CD4-positive, alpha-beta T cell (primary cell): Measurements from ENCODE around the gene EEF1AKMT4. TPM values are rescaled to one million over a fixed set of nuclear protein-coding genes. Genes with fewer than 3 reads are reported as not detected.
A peak's percentile ranks its signal among the peaks of the same experiment; 100 is the strongest.

Experiments
- ATAC-seq: fragments of 200-7000 bp; cut with Tn5 transposase; one replicate; pipeline ENCODE4 v1.10.0; 2022; ENCODE audit warnings: mild to moderate bottlenecking; ENCODE audit not compliant: poor library complexity
- CTCF ChIA-PET: fragments of 350-600 bp; sonication (Branson Sonifier 250); formaldehyde crosslinking; loops from one replicate; lab custom pipeline; 2021; ENCODE audit warnings: antibody characterized with exemption, inconsistent platforms; lab: Charles Lee
- POLR2A ChIA-PET: fragments of 350-600 bp; sonication (Branson Sonifier 250); formaldehyde crosslinking; loops from one replicate; lab custom pipeline; 2021; ENCODE audit warnings: antibody characterized with exemption, inconsistent platforms; lab: Charles Lee
- DNase-seq, 14 experiments: peaks; one replicate each; pipeline ENCODE4 v3.0.0-alpha.2; 2013 to 2020; ENCODE audit warnings: mixed read lengths in 2 of 14
- H3K27ac ChIP-seq, 2 donors: one replicate each; pipeline versions ENCODE4 v1.5.1 to v1.7.0; 2013; ENCODE audit warnings: low read length in 2 of 2, low read depth in 1 of 2, mild to moderate bottlenecking in 1 of 2
- H3K27me3 ChIP-seq, 2 experiments: 1 replicate in 1 of 2; 2 replicates in 1 of 2; pipeline versions ENCODE4 v1.6.1 to v1.7.0; 2013; ENCODE audit warnings: low read length in 2 of 2, control low read depth in 1 of 2, mild to moderate bottlenecking in 1 of 2, moderate library complexity in 1 of 2; ENCODE audit not compliant: insufficient read depth in 2 of 2, control insufficient read depth in 1 of 2
- H3K36me3 ChIP-seq: one replicate; pipeline ENCODE4 v1.6.1; 2013; ENCODE audit warnings: low read length, control low read depth; ENCODE audit not compliant: insufficient read depth
- H3K4me1 ChIP-seq: one replicate; pipeline ENCODE4 v1.6.1; 2013; ENCODE audit warnings: low read length, control low read depth; ENCODE audit not compliant: insufficient read depth
- H3K4me3 ChIP-seq: one replicate; pipeline ENCODE4 v1.5.1; 2013; ENCODE audit warnings: mild to moderate bottlenecking, low read length, moderate library complexity
- H3K9me3 ChIP-seq, 2 experiments: 1 replicate in 1 of 2; 2 replicates in 1 of 2; pipeline versions ENCODE4 v1.6.1 to v1.7.0; 2013; ENCODE audit warnings: low read length in 2 of 2, mild to moderate bottlenecking in 2 of 2, control low read depth in 1 of 2, moderate library complexity in 1 of 2; ENCODE audit not compliant: control insufficient read depth in 1 of 2, insufficient read depth in 1 of 2
- H3K27ac Mint-ChIP-seq: one replicate; pipeline ENCODE4 v1.8.0; 2020; ENCODE audit warnings: mixed read lengths
- H3K27me3 Mint-ChIP-seq: one replicate; pipeline ENCODE4 v1.8.0; 2021; ENCODE audit warnings: mixed read lengths
- H3K36me3 Mint-ChIP-seq: one replicate; pipeline ENCODE4 v1.8.0; 2021; ENCODE audit warnings: low read depth, mixed read lengths
- H3K4me1 Mint-ChIP-seq: one replicate; pipeline ENCODE4 v1.8.0; 2021; ENCODE audit warnings: low read depth, mixed read lengths
- H3K4me3 Mint-ChIP-seq: one replicate; pipeline ENCODE4 v1.8.0; 2020; ENCODE audit warnings: mild to moderate bottlenecking, mixed read lengths
- H3K9me3 Mint-ChIP-seq: one replicate; pipeline ENCODE4 v1.8.0; 2020; ENCODE audit warnings: mixed read lengths
- CTCF ChIP-seq: fragments of 200-600 bp; IDR thresholded peaks from one replicate; pipeline ENCODE4 v1.8.0; 2022; ENCODE audit warnings: antibody characterized with exemption, mild to moderate bottlenecking
- intact Hi-C, 2 experiments: fragments of 100-400 bp; cut with DNase I in 1 of 2; cut with micrococcal nuclease in 1 of 2; formaldehyde crosslinking; loops; one replicate each; pipeline versions ENCODE4 v1.15.1 to v1.9.0; 2023 to 2025; cut with DNase I, micrococcal nuclease
- polyA plus RNA-seq, 2 donors: library from polyadenylated mRNA; unstranded; fragments of 120-200 nt; gene quantifications; one replicate each; pipeline ENCODE4 v1.2.1, GENCODE V29; 2013
- total RNA-seq, 174 experiments: library from RNA in 2 of 174; stranded (reverse) in 2 of 174; gene quantifications; one replicate each; pipeline ENCODE4 v1.2.3 and lab custom pipeline; 2021 to 2026

EEF1AKMT4 gene
- total RNA-seq (not detected), total RNA-seq (lab: John Stamatoyannopoulos, UW) (0 to 7.8 (median 0.98) reads per million in 172 experiments)
- polyA plus RNA-seq (2013, experiment 1 of 2) = 1.8 TPM
- 1.8 TPM for polyA plus RNA-seq (2013, experiment 2 of 2)

GRCh38 chr3:184249412-184250166 lies at the start of gene EEF1AKMT4:
Gene EEF1AKMT4 (plus strand): TSS chr3:184249672. CDS start chr3:184249695, 23 bp downstream.
- DNase-seq (peak; percentile 90 to 99 (median 94)), ATAC-seq (peak; percentile 86)
- CTCF ChIA-PET = interaction anchor here (0.5 to 1.7 kb wide), 15 partner anchors 10 to 365 kb away, joined by 3 to 21 read pairs (median 4); partner anchors contain the start of genes ABCC5, ABCF3, CAMK2N2 and PARL
- POLR2A ChIA-PET = interaction anchor here (0.8 to 1.3 kb wide), 6 partner anchors 13 to 114 kb away, joined by 3 to 7 read pairs (median 4); partner anchors contain the start of genes EIF2B5 and VWA5B2
- Mint-ChIP-seq H3K27me3 (no peaks in the 10 kb centered on the region), H3K27ac (peak within 1 kb of the TSS; percentile 94), H3K4me1 (peaks cover 21% of the 10 kb centered on the region), H3K36me3 (peaks cover 24% of the 10 kb centered on the region), H3K9me3 (no peaks in the 10 kb centered on the region), H3K4me3 (peak within 1 kb of the TSS; percentile 93)
- TF ChIP-seq CTCF = no peak
- peaks cover 11% of the 10 kb centered on the region for H3K36me3 ChIP-seq
- intact Hi-C loops = loop anchor here (1.0 to 5.0 kb wide), 13 partner anchors 22 to 365 kb away; partner anchors contain the start of genes PSMD2 (in 2 of the 2), ABCC5 (in 1 of the 2), ABCF3 (in 1 of the 2) and AP2M1 (in 1 of the 2)
- peak within 1 kb of the TSS; percentile 86 for H3K4me3 ChIP-seq
- H3K9me3 ChIP-seq = no peaks in the 10 kb centered on the region
- no peaks in the 10 kb centered on the region for H3K27me3 ChIP-seq
- peaks cover 28% of the 10 kb centered on the region for H3K4me1 ChIP-seq
- peak within 1 kb of the TSS; percentile 61 to 79 for H3K27ac ChIP-seq

GRCh38 chr3:184200825-184201224 lies 48.6 kb upstream of the EEF1AKMT4 start:
- Mint-ChIP-seq H3K27ac (no peak overlapping the region), H3K36me3 (peaks cover under 1% of the 10 kb centered on the region), H3K4me3 (no peak overlapping the region), H3K9me3 (no peaks in the 10 kb centered on the region), H3K4me1 (no peaks in the 10 kb centered on the region), H3K27me3 (peaks cover 5% of the 10 kb centered on the region)
- Histone ChIP-seq H3K27ac (no peak overlapping the region), H3K4me3 (no peak overlapping the region), H3K27me3 (peaks cover under 1 to 2% of the 10 kb centered on the region in 2 experiments), H3K4me1 (no peaks in the 10 kb centered on the region), H3K36me3 (no peaks in the 10 kb centered on the region), H3K9me3 (no peaks in the 10 kb centered on the region)
- DNase-seq (no peak), ATAC-seq (no peak)
- CTCF ChIA-PET = no interaction called here
- POLR2A ChIA-PET = no interaction called here
- intact Hi-C loops = no loop called here
- no peak for TF ChIP-seq CTCF

GRCh38 chr3:184203526-184203925 lies 45.9 kb upstream of the EEF1AKMT4 start:
- Mint-ChIP-seq H3K4me3 (no peak overlapping the region), H3K27ac (no peak overlapping the region), H3K36me3 (no peaks in the 10 kb centered on the region), H3K27me3 (peaks cover 20% of the 10 kb centered on the region), H3K9me3 (no peaks in the 10 kb centered on the region), H3K4me1 (no peaks in the 10 kb centered on the region)
- intact Hi-C loops = no loop called here
- CTCF ChIA-PET = interaction anchor here (0.9 kb wide), 1 partner anchor 24 kb away, joined by 3 read pairs; no protein-coding TSS in a partner anchor
- no peak for TF ChIP-seq CTCF
- DNase-seq (no peak), ATAC-seq (no peak)
- Histone ChIP-seq H3K9me3 (no peaks in the 10 kb centered on the region), H3K36me3 (no peaks in the 10 kb centered on the region), H3K27ac (no peak overlapping the region), H3K4me1 (no peaks in the 10 kb centered on the region), H3K27me3 (peaks cover 6 to 8% of the 10 kb centered on the region in 2 experiments), H3K4me3 (no peak overlapping the region)
- POLR2A ChIA-PET = no interaction called here
